Measurements from ENCODE around the gene ITGB4. TPM values are rescaled to one million over a fixed set of nuclear protein-coding genes. Genes with fewer than 3 reads are reported as not detected.

ITGB4 gene
- total RNA-seq, 1 donor from 2014 or later, result 6.6 TPM

DNA sequence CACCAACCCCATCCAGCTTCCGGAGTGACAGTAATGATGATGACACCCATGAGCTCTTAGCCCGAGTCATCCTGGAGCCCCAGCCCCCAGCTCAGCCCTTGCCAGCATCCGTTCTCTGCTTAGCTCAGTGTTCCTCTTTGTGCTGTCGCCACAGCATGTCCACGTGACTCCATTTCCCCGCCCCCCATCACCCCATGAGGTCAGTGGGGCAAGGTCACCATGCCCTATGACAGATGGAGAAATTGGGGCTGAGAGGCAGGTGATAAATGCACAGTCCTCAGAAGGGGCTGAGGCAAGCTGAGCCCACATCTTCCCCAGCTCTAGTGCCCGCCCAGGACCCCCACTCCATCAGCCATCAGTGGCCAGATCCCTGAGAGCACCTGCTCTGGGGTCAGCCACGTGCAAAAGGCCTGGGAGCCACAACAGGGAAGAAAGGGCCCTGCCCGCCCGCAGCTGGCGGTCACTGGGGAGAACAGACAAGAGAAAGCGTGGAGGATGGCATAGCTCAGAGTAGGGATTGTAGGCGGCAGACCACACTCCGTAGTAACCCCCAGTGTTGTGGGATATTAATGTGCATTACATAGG, 17.1 kb downstream of the ITGB4 start:
- Histone ChIP-seq H3K4me1 (ENCODE audit: insufficient read depth, low read length) (no peaks in the 10 kb centered on the region), H4K20me1 (ENCODE audit: insufficient read depth, low read length) (no peaks in the 10 kb centered on the region), H3K36me3 (ENCODE audit: insufficient read depth, low read length) (no peaks in the 10 kb centered on the region), H3K27ac (ENCODE audit: low read depth, low read length) (no peak overlapping the region), H3K4me2 (ENCODE audit: low read length) (no peak overlapping the region), H3K9ac (ENCODE audit: low read length) (no peak overlapping the region), H3K27me3 (ENCODE audit: insufficient read depth, low read length) (no peaks in the 10 kb centered on the region), H3K4me3 (ENCODE audit: insufficient read depth, low read depth, low read length) (no peak overlapping the region), H3K79me2 (ENCODE audit: insufficient read depth, low read length) (no peaks in the 10 kb centered on the region), H3K9me3 (ENCODE audit: insufficient read depth, low read depth, low read length) (no peaks in the 10 kb centered on the region), H2AFZ (ENCODE audit: low read depth, low read length) (no peak overlapping the region)
- FAIRE-seq (no peak), DNase-seq (ENCODE audit: low read depth) (no peak)
- Mint-ChIP-seq H3K4me1 (ENCODE audit: low read depth, unreplicated experiment) (peaks cover 9% of the 10 kb centered on the region), H3K36me3 (ENCODE audit: low read depth, unreplicated experiment) (no peaks in the 10 kb centered on the region), H3K27me3 (ENCODE audit: low read depth, unreplicated experiment) (peaks cover 13% of the 10 kb centered on the region), H3K4me3 (ENCODE audit: unreplicated experiment) (no peak overlapping the region), H3K9me3 (ENCODE audit: unreplicated experiment) (no peaks in the 10 kb centered on the region), H3K27ac (ENCODE audit: unreplicated experiment) (no peak overlapping the region)
- no peak for TF ChIP-seq CTCF (IDR thresholded peaks at IDR 0.05; ENCODE audit: insufficient read depth, low read depth, low read length)
- no peak for TF ChIP-seq EZH2 (IDR thresholded peaks at IDR 0.05; ENCODE audit: insufficient read depth, low read length)

GRCh38 chr17:75739174-75739573, 17.9 kb downstream of the ITGB4 start:
- Histone ChIP-seq H3K4me3 (ENCODE audit: insufficient read depth, low read depth, low read length) (no peak overlapping the region), H3K36me3 (ENCODE audit: insufficient read depth, low read length) (no peaks in the 10 kb centered on the region), H3K4me2 (ENCODE audit: low read length) (no peak overlapping the region), H3K27me3 (ENCODE audit: insufficient read depth, low read length) (no peaks in the 10 kb centered on the region), H3K79me2 (ENCODE audit: insufficient read depth, low read length) (no peaks in the 10 kb centered on the region), H4K20me1 (ENCODE audit: insufficient read depth, low read length) (no peaks in the 10 kb centered on the region), H3K9me3 (ENCODE audit: insufficient read depth, low read depth, low read length) (no peaks in the 10 kb centered on the region), H3K9ac (ENCODE audit: low read length) (no peak overlapping the region), H3K4me1 (ENCODE audit: insufficient read depth, low read length) (no peaks in the 10 kb centered on the region), H3K27ac (ENCODE audit: low read depth, low read length) (no peak overlapping the region), H2AFZ (ENCODE audit: low read depth, low read length) (no peak overlapping the region)
- no peak overlapping the region for H3K4me3 Mint-ChIP-seq (ENCODE audit: unreplicated experiment)
- H3K27ac Mint-ChIP-seq (ENCODE audit: unreplicated experiment), result no peak overlapping the region
- FAIRE-seq (no peak), DNase-seq (ENCODE audit: low read depth) (no peak)
- no peaks in the 10 kb centered on the region for H3K9me3 Mint-ChIP-seq (ENCODE audit: unreplicated experiment)
- H3K4me1 Mint-ChIP-seq (ENCODE audit: low read depth, unreplicated experiment), result peaks cover 9% of the 10 kb centered on the region
- no peaks in the 10 kb centered on the region for H3K36me3 Mint-ChIP-seq (ENCODE audit: low read depth, unreplicated experiment)
- H3K27me3 Mint-ChIP-seq (ENCODE audit: low read depth, unreplicated experiment), result peaks cover 13% of the 10 kb centered on the region
- no peak for TF ChIP-seq CTCF (IDR thresholded peaks at IDR 0.05; ENCODE audit: insufficient read depth, low read depth, low read length)
- no peak for TF ChIP-seq EZH2 (IDR thresholded peaks at IDR 0.05; ENCODE audit: insufficient read depth, low read length)

GRCh38 chr17:75739801-75740200, 18.5 kb downstream of the ITGB4 start:
- Histone ChIP-seq H3K9ac (ENCODE audit: low read length) (no peak overlapping the region), H3K4me3 (ENCODE audit: insufficient read depth, low read depth, low read length) (no peak overlapping the region), H3K4me1 (ENCODE audit: insufficient read depth, low read length) (no peaks in the 10 kb centered on the region), H3K79me2 (ENCODE audit: insufficient read depth, low read length) (no peaks in the 10 kb centered on the region), H3K27me3 (ENCODE audit: insufficient read depth, low read length) (no peaks in the 10 kb centered on the region), H3K27ac (ENCODE audit: low read depth, low read length) (no peak overlapping the region), H3K4me2 (ENCODE audit: low read length) (no peak overlapping the region), H2AFZ (ENCODE audit: low read depth, low read length) (no peak overlapping the region), H3K9me3 (ENCODE audit: insufficient read depth, low read depth, low read length) (no peaks in the 10 kb centered on the region), H4K20me1 (ENCODE audit: insufficient read depth, low read length) (no peaks in the 10 kb centered on the region), H3K36me3 (ENCODE audit: insufficient read depth, low read length) (no peaks in the 10 kb centered on the region)
- DNase-seq (ENCODE audit: low read depth) (no peak), FAIRE-seq (no peak)
- no peak for TF ChIP-seq CTCF (IDR thresholded peaks at IDR 0.05; ENCODE audit: insufficient read depth, low read depth, low read length)
- H3K4me3 Mint-ChIP-seq (ENCODE audit: unreplicated experiment), result no peak overlapping the region
- no peaks in the 10 kb centered on the region for H3K9me3 Mint-ChIP-seq (ENCODE audit: unreplicated experiment)
- peaks cover 11% of the 10 kb centered on the region for H3K27me3 Mint-ChIP-seq (ENCODE audit: low read depth, unreplicated experiment)
- no peak overlapping the region for H3K27ac Mint-ChIP-seq (ENCODE audit: unreplicated experiment)
- no peaks in the 10 kb centered on the region for H3K36me3 Mint-ChIP-seq (ENCODE audit: low read depth, unreplicated experiment)
- peaks cover 7% of the 10 kb centered on the region for H3K4me1 Mint-ChIP-seq (ENCODE audit: low read depth, unreplicated experiment)
